Activated CD4-positive, alpha-beta T cell treated with anti-CD3 and anti-CD28 coated beads, Interleukin-2, Interleukin-6, amounts not matched to agents 100 ng/mL and 50 ng/mL, durations not matched to agents 16 hours and 8 hours (primary cell): ENCODE results near the gene LYSMD1.

Experiments
- DNase-seq: peaks from one replicate; pipeline ENCODE4 v3.0.0-alpha.2; 2020

LYSMD1 gene

GRCh38 chr1:151175041-151175741 lies 9.5 kb upstream of the LYSMD1 start:
- DNase-seq, result no peak

DNA sequence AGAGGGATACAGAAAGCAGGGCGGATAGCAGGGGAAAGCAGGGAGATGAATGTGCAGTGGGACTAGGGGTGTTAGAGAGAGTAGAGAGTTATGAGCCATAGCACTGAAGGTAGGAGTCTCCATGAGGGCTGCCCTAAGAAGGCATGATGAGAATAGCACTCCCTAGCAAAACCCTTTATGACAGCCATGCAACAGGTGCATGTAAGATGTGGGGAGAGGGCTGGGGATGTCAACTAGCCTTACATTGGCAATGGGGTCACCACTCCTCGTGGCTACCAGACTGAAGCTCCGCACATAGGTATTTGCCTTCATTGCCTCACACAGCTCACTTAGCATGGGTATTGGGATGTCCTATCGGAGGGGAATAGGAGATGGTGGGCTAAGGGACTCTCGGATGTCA lies 5.5 kb upstream of the LYSMD1 start:
- DNase-seq, result no peak

DNA sequence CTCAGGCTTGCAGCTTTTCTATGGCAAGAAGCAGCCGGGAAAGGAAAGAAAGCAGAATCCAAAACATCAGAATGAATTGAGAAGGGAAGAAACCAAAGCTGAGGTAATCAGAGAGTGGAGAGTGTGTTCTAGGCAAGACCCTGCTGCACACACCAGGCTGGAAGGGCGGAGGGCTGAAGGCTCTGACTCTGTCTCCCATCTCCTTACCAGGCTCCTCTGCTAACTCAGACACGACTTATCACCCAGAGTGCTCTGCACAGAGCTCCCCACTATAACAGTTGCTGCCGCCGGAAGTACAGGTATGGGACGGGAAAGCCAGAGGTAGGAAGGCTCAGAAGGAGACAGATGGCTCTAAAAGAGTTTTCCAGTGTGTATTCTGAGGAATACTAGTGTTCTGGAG lies 1.4 kb upstream of the LYSMD1 start:
- no peak for DNase-seq

GRCh38 chr1:151166505-151166956 lies 829 bp upstream of the LYSMD1 start:
- DNase-seq, result no peak

DNA sequence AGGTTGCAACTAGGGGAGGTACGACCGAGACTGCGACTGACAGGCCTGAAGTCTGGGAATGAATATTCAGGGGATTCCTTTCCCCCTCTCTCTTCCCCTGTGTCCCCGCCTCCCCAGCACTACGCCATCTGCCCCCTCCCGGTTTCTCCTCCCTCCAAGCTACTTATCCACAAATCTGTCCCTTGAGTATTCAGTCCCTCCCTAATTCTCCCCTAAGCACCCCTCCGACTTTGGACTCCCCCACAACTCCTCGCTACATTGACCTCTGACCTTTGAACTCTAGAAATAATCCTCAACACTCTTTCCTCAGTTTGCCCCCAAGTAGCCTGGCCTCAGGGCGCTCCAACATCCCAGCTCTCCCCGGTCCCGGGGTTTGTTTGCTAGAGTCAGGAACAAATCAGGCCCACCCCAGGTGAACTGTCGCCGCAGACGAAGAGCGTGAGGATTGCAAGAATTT lies 393 bp downstream of the LYSMD1 start:
- no peak for DNase-seq

DNA sequence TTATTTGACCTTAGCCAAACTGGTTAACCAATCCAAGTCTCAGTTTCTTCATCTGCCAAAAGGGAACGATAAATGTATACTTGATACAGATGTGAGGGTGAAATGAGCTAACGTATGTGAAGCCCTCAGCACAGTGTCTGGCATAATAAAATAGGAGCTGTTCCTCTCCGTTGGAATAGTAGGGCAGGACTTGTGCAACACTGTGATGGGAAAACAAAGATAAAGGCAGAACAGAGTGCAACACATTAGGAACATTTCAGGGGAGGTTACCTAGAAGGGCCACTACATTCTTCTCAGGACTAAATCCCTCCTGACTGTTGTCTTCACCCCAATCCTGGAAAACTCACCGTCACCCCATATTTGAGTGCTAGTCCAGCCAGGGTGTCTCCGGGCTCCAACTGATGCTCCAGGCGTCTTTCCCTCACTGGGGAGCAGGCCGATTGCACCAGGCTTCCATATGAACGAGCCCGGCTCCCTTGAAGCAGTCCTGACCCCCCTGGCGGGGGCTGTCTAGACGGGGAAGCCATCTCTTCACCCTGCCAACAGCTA lies 896 bp downstream of the LYSMD1 start:
- DNase-seq, result no peak

DNA sequence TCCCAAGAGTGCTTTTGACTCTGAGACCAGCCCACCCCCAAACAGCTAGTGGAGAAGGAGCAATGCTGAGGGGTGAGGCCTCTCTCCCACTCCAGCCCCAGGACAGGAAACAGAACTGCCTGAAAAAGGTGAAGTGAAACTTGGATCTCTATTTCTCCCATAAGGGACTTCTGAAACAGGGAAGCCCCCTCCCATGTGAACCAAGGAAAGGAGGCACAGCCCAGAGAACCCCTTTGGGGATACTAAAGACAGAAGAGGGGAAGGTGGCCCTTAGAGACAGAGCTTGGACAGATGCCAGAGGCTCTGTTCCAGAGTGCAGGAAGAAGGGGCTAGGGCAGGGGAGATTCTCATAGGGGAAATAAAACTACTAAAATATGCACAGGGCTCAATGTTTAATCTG lies 6.3 kb downstream of the LYSMD1 start:
- DNase-seq, result no peak

- DNase-seq, result no peak
Measured at GRCh38 chr1:151158751-151159251, 6.9 kb downstream of the LYSMD1 start.

DNA sequence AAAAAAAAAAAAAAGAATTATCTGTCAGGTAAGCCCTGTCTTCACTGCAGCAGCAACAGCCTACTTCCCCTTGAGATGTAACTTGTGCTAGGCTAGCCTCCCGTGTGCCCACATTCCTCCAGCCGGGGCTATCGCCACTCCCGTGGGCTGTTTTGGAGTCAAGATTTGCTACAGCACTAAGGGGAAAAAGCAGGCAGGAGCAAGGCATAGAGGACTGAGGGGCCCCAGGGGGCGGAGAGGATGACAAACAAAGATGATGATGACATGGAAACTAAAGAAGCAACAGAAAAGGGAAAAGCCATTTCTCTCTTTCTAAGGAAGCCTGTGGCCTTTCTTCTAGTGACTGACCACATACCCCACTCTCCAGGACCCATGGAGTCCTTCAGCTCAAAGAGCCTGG lies 7.4 kb downstream of the LYSMD1 start:
- DNase-seq, result peak; percentile 28

- peak; percentile 78 for DNase-seq
Measured at GRCh38 chr1:151157067-151157531, 8.6 kb downstream of the LYSMD1 start.

DNA sequence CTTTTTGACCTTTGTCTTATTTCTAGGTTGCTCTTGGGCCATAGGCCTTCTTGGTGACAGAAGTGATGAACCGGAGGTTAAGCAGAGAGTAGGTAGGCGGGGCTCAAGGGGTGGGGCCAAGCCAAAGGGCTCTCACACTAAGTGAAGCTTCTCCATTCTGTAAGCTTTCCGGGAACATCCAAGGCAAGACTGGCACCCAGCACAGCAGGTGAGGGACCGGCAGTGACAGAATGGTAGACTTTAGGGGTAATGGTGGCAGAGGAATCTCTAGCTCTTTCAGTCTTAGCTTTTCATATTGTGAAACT lies 9.2 kb downstream of the LYSMD1 start, which contains the start of gene TNFAIP8L2:
TNFAIP8L2 (plus strand) TSS at position 135 of the 305 bp plus-strand sequence. CDS start 2,049 bp downstream, outside the sequence.
- DNase-seq, result peak; percentile 84

DNA sequence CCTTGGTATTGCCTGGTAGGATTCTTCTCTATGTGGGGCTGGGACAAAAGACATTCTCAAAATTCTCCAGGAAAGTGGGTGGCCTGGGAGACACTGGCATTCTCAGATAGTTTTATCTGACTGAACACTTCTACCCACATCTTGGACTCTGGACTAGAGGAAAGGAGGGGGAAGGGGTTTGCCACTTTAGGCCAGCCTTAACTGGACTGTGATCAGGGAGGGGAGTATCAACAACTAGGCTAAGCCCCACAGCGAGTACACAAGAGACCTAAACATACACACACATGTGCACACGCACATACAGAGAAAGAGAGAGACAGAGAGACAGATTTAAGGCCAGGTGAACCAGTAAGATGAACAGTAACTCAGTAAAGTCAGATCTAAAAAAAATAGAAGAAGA lies 18.0 kb downstream of the LYSMD1 start:
- DNase-seq, result no peak

DNA sequence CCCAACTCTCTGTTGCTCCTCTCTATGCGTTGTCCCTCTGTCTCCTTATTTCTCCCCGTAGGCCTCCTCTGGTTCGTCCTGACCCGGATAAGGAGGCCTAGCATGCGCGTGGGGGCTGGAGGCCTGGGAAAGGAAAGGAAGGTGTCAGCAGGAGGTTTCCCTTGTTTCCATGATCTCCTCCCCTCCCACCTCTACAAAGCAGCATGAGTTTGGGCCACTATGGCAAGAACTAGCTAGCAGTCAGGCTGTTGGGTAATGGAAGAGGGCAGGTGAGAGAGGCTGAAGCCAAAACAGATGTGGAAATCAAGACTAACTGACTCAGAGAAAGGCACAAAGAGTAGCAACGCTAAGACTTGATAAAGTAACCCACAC lies 18.6 kb downstream of the LYSMD1 start:
- no peak for DNase-seq

DNA sequence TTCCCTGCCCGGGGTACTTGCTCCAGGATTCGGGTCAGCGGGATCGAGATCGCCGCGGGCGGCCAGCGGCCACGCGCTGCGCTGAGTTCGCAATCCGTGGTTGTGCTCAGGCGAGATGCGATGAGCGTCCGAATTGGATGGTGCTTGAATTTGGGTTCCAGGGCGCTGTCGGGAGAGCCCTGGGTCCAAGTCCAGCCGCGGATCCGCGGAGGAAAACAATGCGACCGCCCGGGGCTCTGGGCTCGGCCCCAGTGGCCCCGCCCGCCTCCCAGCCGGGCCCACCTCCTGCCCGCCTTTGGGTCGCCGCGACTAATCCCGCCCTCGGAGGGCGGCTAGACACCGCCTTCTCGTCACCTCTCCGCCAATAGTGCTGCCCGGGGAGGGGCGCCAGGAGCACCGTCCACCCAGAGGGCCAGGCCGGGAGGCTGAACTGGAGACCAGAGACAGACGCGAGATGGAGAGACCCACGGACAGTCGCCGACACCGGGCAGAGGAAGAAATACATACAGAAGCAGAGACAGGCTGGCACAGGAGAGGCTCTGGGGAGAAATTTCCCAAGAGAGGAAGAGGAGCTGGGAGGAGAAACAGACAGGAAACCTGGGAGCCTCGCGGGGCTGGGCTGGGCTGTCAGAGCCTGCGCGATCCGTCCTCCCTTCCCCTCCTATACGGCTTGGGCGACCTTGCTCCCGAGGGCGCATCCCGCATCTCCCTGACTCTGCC lies 19.1 kb downstream of the LYSMD1 start, which contains the start of gene SEMA6C:
SEMA6C (minus strand) TSS at position 220 of the 720 bp plus-strand sequence. CDS start 4,010 bp downstream, outside the sequence.
- DNase-seq, result peak; percentile 92

- no peak for DNase-seq
Measured at GRCh38 chr1:151146072-151146411, 19.7 kb downstream of the LYSMD1 start.

DNA sequence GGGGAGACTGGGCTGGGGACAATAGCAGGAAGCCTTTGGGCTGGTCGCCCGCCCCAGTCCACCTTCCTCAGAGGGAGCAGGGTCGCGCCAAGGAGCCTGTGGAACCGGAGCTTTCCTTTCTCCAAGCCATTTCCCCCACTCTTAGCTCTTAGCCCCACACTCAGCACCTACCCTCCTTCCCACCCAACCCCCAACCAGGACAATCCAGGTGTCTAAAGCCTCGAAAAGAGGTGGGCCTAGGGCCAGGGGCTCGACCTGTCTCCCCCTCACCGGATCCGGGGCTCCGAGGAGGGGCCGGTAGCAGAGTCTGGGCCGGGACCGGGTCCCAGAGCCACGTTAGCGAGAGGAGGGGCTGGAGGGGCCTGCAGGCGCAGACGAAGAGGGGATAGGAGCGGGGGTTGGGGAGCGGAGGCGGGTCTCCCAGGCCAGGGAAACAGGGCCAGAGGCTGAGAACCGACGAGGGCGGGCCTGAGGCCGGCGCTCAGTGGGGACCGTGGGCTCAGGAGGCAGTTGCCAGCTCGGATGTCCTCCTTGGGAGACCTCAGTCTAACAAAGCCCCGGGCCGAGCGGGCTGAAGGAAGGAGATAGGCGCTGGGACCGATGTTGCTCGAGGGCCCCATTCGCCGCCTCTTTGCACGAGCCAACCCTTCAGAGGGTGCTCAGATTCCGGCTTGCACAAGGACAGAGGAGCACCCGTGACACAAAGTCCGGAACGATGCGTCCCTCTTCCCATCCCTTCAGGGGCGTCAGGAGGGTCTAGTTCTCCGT lies 20.2 kb downstream of the LYSMD1 start:
- no peak for DNase-seq

DNA sequence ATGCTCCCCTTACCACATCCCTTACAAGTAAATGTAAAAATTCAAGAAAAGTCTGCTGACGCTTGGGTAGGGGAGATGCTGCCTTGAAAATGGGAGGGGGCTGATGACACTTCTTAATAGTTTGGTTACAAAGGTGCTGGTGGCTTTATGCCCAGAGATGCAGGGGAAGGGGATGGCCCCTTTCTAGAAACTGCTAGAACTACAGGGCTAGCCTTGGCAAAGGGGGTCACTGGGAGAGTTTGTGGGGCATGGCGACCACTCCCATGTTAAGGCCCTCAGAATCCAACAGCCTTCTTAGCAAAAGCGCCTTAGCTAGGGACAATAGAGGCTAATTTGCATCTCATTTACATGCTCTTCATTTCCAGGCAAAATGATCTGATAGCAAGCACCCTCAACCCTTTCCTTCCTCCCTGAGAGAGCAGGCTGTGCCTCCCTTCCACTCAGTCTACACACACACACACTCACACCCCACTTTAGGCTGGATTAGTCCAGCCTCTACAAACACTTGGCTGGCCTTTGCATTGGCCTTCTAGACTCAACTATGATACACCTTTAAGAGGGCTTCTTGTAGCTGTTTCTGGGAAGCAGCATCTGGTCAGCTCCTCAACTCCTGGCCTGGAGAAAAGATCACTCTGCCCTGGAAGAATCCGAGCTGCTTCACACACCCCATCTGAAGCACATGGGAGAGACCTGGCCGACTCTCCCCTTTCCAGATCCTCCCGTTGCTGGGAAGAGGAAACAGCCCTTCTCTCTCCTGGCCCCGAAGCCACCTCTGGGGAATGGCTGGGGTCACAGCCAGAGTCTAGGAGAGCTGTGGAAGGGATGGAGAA lies 21.0 kb downstream of the LYSMD1 start:
- no peak for DNase-seq

DNA sequence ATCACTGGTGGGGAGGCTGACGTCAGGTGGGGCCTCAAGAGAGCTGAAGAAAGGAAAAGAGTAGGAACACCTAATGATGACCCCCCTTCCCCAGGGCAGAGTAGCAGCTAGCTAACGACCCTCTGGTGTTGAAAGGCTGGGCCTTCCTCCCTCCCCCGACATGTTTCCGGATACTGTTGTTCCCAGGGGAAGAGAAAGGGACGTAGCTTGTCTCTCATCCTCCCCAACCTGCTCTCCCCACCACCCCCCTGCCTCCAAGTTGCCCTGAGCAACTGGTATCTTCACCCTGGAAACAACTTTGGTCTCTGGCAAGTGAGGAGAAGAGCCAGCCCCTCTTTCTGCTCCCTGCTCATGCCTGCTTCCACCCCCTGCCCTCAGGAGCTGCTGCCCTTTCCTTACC lies 21.7 kb downstream of the LYSMD1 start:
- DNase-seq, result no peak

DNA sequence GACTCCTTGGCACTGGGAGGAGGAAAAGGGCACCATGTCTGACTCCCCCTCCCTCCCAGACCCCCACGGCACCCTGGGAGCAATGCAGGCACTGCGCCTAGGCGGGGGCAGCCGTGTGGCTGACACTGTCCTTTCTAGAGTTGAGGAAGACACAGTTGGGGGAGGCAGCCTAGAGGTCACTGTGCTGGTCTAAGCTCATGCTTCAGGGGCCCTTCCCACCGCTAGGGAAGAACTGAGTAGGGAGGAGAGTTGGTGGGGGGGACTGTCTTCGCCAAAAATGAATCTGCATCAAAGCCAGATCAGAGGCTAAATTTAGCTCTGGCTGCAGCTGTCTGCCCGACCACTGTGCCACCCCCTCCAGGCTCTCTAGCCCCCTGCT lies 22.7 kb downstream of the LYSMD1 start:
- DNase-seq, result no peak

DNA sequence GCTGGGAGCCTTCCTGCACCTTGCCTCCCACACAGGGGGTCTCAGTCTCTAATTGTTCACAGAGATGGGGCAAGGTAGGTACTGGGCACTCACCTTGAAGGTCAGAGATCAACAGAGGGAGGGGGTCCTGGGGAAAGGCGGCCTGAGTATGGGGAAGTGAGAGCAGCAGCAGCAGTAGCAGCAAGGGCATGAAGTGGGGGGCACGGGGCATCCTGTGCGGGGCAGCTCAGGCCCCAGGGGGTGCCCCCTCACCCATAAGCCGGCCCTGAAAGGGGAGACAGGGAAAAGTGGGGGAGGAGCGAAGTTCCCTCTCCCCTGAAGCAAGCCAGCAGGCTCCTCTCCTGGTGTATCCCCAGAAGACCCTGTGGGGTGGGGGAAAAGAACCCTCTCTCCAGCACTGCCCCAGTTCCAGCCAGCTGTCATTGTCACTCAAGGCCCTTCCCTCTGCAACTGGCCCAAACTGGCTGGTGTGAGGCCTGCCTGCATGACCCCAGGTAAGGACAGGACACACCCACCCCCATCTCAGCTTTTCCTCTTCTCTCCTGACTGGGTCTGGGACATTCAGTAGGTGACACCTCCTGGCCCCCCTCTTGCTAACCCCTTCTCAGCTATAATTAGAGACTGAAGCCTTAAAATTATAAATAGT lies 23.2 kb downstream of the LYSMD1 start:
- DNase-seq, result no peak

GRCh38 chr1:151137789-151138188 lies 27.9 kb downstream of the LYSMD1 start:
- no peak for DNase-seq
